Psoas muscle (tissue), 8 donors: ENCODE results near the gene HTR1D. TPM values are rescaled to one million over a fixed set of nuclear protein-coding genes. Genes with fewer than 3 reads are reported as not detected.
"Not testable (repeated sequence)": the region's sequence is repeated elsewhere in the genome, so short reads cannot be mapped to it uniquely, and the experiment has no call there.

Source experiments
- ATAC-seq, 4 donors: fragments of 200-7000 bp; cut with Tn5 transposase; one replicate each; pipeline ENCODE4 v1.9.1; 2020; ENCODE audit warnings: moderate library complexity in 3 of 4, mild to moderate bottlenecking in 2 of 4
- DNase-seq, 2 donors: peaks; one replicate each; pipeline ENCODE4 v3.0.0-alpha.2; 2020
- H3K27ac ChIP-seq: fragments of 200-600 bp; one replicate; pipeline ENCODE4 v1.8.0; 2022
- H3K27me3 ChIP-seq, 3 donors: fragments of 200-600 bp in 1 of 3; one replicate each; pipeline versions ENCODE4 v1.6.1 to v1.8.0; 2013 to 2022; ENCODE audit warnings: low read length in 2 of 3, mild to moderate bottlenecking in 2 of 3, moderate library complexity in 1 of 3; ENCODE audit not compliant: insufficient read depth in 3 of 3
- H3K36me3 ChIP-seq, 2 donors: fragments of 200-600 bp in 1 of 2; one replicate each; pipeline versions ENCODE4 v1.6.1 to v1.8.0; 2013 to 2022; ENCODE audit warnings: low read depth in 1 of 2, mild to moderate bottlenecking in 1 of 2, moderate library complexity in 1 of 2; ENCODE audit not compliant: insufficient read depth in 1 of 2
- H3K4me1 ChIP-seq: fragments of 200-600 bp; one replicate; pipeline ENCODE4 v1.8.0; 2022
- H3K4me3 ChIP-seq: fragments of 200-600 bp; one replicate; pipeline ENCODE4 v1.8.0; 2022; ENCODE audit warnings: mild to moderate bottlenecking
- H3K9me3 ChIP-seq: fragments of 200-600 bp; one replicate; pipeline ENCODE4 v1.8.0; 2022
- CTCF ChIP-seq: fragments of 200-600 bp; IDR thresholded peaks from one replicate; pipeline ENCODE4 v1.8.0; 2022; ENCODE audit warnings: antibody characterized with exemption
- WGBS, 3 donors: extraction: QIAGEN DNeasy Blood & Tissue Kit; methylation state at CpG; one replicate each; pipeline versions ENCODE4 v1.1.6 to v1.1.7; 2013; 5-methylcytosine and 5-hydroxymethylcytosine counted together
- intact Hi-C, 2 donors: fragments of 100-400 bp; cut with DNase I; formaldehyde crosslinking; loops; one replicate each; pipeline versions ENCODE4 v1.11.0 to v1.14.2; 2022
- polyA plus RNA-seq, 3 donors: library from polyadenylated mRNA; stranded (reverse); fragments of 200-250 nt; gene quantifications; one replicate each; pipeline ENCODE4 v1.2.3, GENCODE V29; 2013
- total RNA-seq, 4 donors: library from RNA; stranded (reverse); fragmentation: NEBNext Ultra II Directional in 2 of 4; extraction: Animal tissue kit (Norgen Biotek cat#: 25700) in 2 of 4; gene quantifications; one replicate each; pipeline versions ENCODE4 v1.2.1 to v1.2.4, GENCODE V29; 2021 to 2023
- donor health status: healthy with polysubstance abuse.
- donor health status: DM: no; HTN: no; CAD: no; lungs with moderate emphysema.
- donor health status: Bipolar disorder and iron deficiency.
- donor health status: healthy.
- donor health status: DM: yes; HTN: yes; CAD: no.
- donor health status: DM: no; HTN: no; CAD: no.
- donor health status: DM: no; HTN: no; CAD: no.
- donor health status: DM: yes; HTN: yes; CAD: no.

The HTR1D gene
- total and polyA plus RNA-seq, 7 donors = 0.03 to 0.06 TPM; not detected in 5

- Histone ChIP-seq H3K36me3 (no peaks in the 10 kb centered on the region), H3K9me3 (no peaks in the 10 kb centered on the region), H3K27ac (no peak overlapping the region), H3K27me3 (peaks cover 0 to 4% (median 2%) of the 10 kb centered on the region in 3 donors), H3K4me1 (no peaks in the 10 kb centered on the region), H3K4me3 (no peak overlapping the region)
- ATAC-seq (no peak), DNase-seq (no peak)
- no peak for TF ChIP-seq CTCF
- 82 to 94% (median 93%) methylated on average over 3 of the region's 3 CpGs for WGBS, 3 donors
- intact Hi-C loops = no loop called here
These were observed 26.1 kb downstream of the HTR1D start for GRCh38 chr1:23191199-23191598.

GRCh38 chr1:23188936-23189452 lies 28.3 kb downstream of the HTR1D start:
- not testable (repeated sequence) for ATAC-seq, H3K9me3 ChIP-seq, H3K27me3 ChIP-seq, H3K4me1 ChIP-seq, H3K27ac ChIP-seq, H3K36me3 ChIP-seq, DNase-seq, H3K4me3 ChIP-seq
- 92 to 94% (median 94%) methylated on average over 13 of the region's 13 CpGs for WGBS, 3 donors
- intact Hi-C loops = loop anchor here in 1 of 2 donors (5.0 kb wide), 1 partner anchor 212 kb away; no protein-coding TSS in a partner anchor

GRCh38 chr1:23188434-23188884 lies 28.8 kb downstream of the HTR1D start:
- Histone ChIP-seq H3K27me3 (peaks cover 0 to 4% (median 1%) of the 10 kb centered on the region in 3 donors), H3K36me3 (no peaks in the 10 kb centered on the region), H3K4me1 (no peaks in the 10 kb centered on the region), H3K9me3 (no peaks in the 10 kb centered on the region), H3K4me3 (no peak overlapping the region), H3K27ac (no peak overlapping the region)
- DNase-seq (no peak), ATAC-seq (no peak)
- TF ChIP-seq CTCF = no peak
- intact Hi-C loops = loop anchor here in 1 of 2 donors (5.0 kb wide), 1 partner anchor 211 kb away; no protein-coding TSS in a partner anchor
- 60 to 67% (median 65%) methylated on average over 6 of the region's 6 CpGs for WGBS, 3 donors

GRCh38 chr1:23187637-23188036 lies 29.7 kb downstream of the HTR1D start:
- peaks cover 0 to 3% (median 0%) of the 10 kb centered on the region in 3 donors for H3K27me3 ChIP-seq
- H3K36me3 ChIP-seq = no peaks in the 10 kb centered on the region
- no peaks in the 10 kb centered on the region for H3K4me1 ChIP-seq
- DNase-seq (no peak), ATAC-seq (no peak)
- intact Hi-C loops = loop anchor here (2.0 to 5.0 kb wide), 2 partner anchors 210 to 211 kb away; no protein-coding TSS in a partner anchor
- no peaks in the 10 kb centered on the region for H3K9me3 ChIP-seq
- no peak for TF ChIP-seq CTCF
- H3K4me3 ChIP-seq = no peak overlapping the region
- WGBS, 3 donors = 68 to 75% (median 70%) methylated on average over 5 of the region's 5 CpGs
- no peak overlapping the region for H3K27ac ChIP-seq

GRCh38 chr1:23185381-23185780 lies 31.9 kb downstream of the HTR1D start:
- no peak for ATAC-seq
- intact Hi-C loops = loop anchor here (1.0 to 5.0 kb wide), 2 partner anchors 87 to 208 kb away; no protein-coding TSS in a partner anchor
- no peak for TF ChIP-seq CTCF
- no peak for DNase-seq
- no peaks in the 10 kb centered on the region for H3K4me1 ChIP-seq
- H3K36me3 ChIP-seq = no peaks in the 10 kb centered on the region
- no peak overlapping the region for H3K27ac ChIP-seq
- H3K9me3 ChIP-seq = no peaks in the 10 kb centered on the region
- H3K4me3 ChIP-seq = no peak overlapping the region
- WGBS, 3 donors = 65 to 80% (median 75%) methylated on average over 4 of the region's 4 CpGs
- peaks cover 0 to 3% (median 0%) of the 10 kb centered on the region in 3 donors for H3K27me3 ChIP-seq
